HepG2 (cell line): ENCODE results near the gene RTN4. TPM values are rescaled to one million over a fixed set of nuclear protein-coding genes. Genes with fewer than 3 reads are reported as not detected.

Experiments
- ATAC-seq: fragments of 200-7000 bp; cut with Tn5 transposase; 3 replicates; pipeline ENCODE4 v1.9.1; 2020; ENCODE audit warnings: mild to moderate bottlenecking, moderate library complexity
- BruUV-seq: library from RNA; stranded (reverse); fragments of 400-500 nt; replicated peaks from 2 replicates; lab custom pipeline; 2021; lab: Mats Ljungman, UMichigan
- CTCF ChIA-PET: fragments of 300-600 bp; formaldehyde crosslinking; extraction: SDS; loops from one replicate; lab custom pipeline; 2021; ENCODE audit warnings: low total read pairs, inconsistent platforms, low intra/inter-chr PET ratio; lab: Yijun Ruan, JAX
- POLR2A ChIA-PET: fragments of 350-600 bp; sonication (Branson Sonifier 250); formaldehyde crosslinking; loops from one replicate; lab custom pipeline; 2020; ENCODE audit warnings: antibody characterized with exemption, inconsistent platforms; lab: Yijun Ruan, JAX
- DNase-seq: peaks from one replicate; pipeline ENCODE4 v3.0.0-alpha.2; 2015; ENCODE audit warnings: low spot score
- FAIRE-seq: peaks from 3 replicates; lab custom pipeline; 2011; peaks lifted over from hg19 to GRCh38; lab: Jason Lieb, UNC
- H2AFZ ChIP-seq: one replicate; pipeline ENCODE4 v1.6.1; 2011; ENCODE audit warnings: low read length, inconsistent platforms
- H3K27ac ChIP-seq: fragments of 300-600 bp; 3 replicates; pipeline ENCODE4 v1.8.0; 2011; ENCODE audit warnings: mixed run types, mild to moderate bottlenecking, mixed read lengths, low read length, inconsistent platforms; ENCODE audit not compliant: insufficient read depth; ENCODE audit errors: extremely low read length
- H3K27me3 ChIP-seq, 2 experiments: fragments of 200-600 bp in 1 of 2; 2 replicates in 1 of 2; 3 replicates in 1 of 2; pipeline versions ENCODE4 v1.6.0 to v1.8.0; 2011; ENCODE audit warnings: low read length in 2 of 2, mild to moderate bottlenecking in 2 of 2, moderate library complexity in 2 of 2, inconsistent platforms in 1 of 2; ENCODE audit not compliant: insufficient read depth in 2 of 2, control insufficient read depth in 1 of 2
- H3K36me3 ChIP-seq, 2 experiments: fragments of 200-600 bp in 1 of 2; replicated peaks in 1 of 2; 2 replicates in 1 of 2; 3 replicates in 1 of 2; pipeline versions ENCODE4 v1.5.1 to v1.8.0; 2011; ENCODE audit warnings: low read length in 2 of 2, inconsistent platforms in 1 of 2; ENCODE audit not compliant: insufficient read depth in 2 of 2, control insufficient read depth in 1 of 2
- H3K4me1 ChIP-seq: 2 replicates; pipeline ENCODE4 v1.5.1; 2012; ENCODE audit warnings: low read length, inconsistent platforms; ENCODE audit not compliant: insufficient read depth
- H3K4me2 ChIP-seq: 2 replicates; pipeline ENCODE4 v1.6.0; 2011; ENCODE audit warnings: low read depth, low read length, inconsistent platforms
- H3K4me3 ChIP-seq, 3 experiments: fragments of 200-600 bp in 1 of 3; sonication (generic), shearing (Covaris generic) in 1 of 3; replicated peaks in 1 of 3; 2 replicates each; pipeline ENCODE4 v1.5.1; 2011 to 2016; ENCODE audit warnings: low read length in 3 of 3, inconsistent platforms in 2 of 3, low read depth in 2 of 3, mild to moderate bottlenecking in 2 of 3, control low read depth in 1 of 3, mixed read lengths in 1 of 3; ENCODE audit not compliant: insufficient read depth in 1 of 3
- H3K79me2 ChIP-seq: one replicate; pipeline ENCODE4 v1.6.1; 2011; ENCODE audit warnings: low read length, inconsistent platforms; ENCODE audit not compliant: insufficient read depth
- H3K9ac ChIP-seq: 2 replicates; pipeline ENCODE4 v1.6.0; 2011; ENCODE audit warnings: mild to moderate bottlenecking, low read depth, low read length, inconsistent platforms; ENCODE audit not compliant: insufficient read depth
- H3K9me3 ChIP-seq: 2 replicates; pipeline ENCODE4 v1.5.1; 2012; ENCODE audit warnings: mild to moderate bottlenecking, low read length
- H4K20me1 ChIP-seq: 2 replicates; pipeline ENCODE4 v1.6.0; 2011; ENCODE audit warnings: inconsistent platforms, mild to moderate bottlenecking, low read length, moderate library complexity; ENCODE audit not compliant: insufficient read depth
- ATF3 ChIP-seq: sonication (generic); formaldehyde crosslinking; IDR thresholded peaks from 2 replicates; pipeline ENCODE4 v1.4.0; 2020; ENCODE audit warnings: missing genetic modification reagents
- ETV5 ChIP-seq: IDR thresholded peaks from 2 replicates; pipeline ENCODE4 v1.6.1; 2018; ENCODE audit warnings: missing biosample characterization, missing genetic modification reagents, inconsistent platforms, borderline replicate concordance
- HNF4G ChIP-seq, 2 experiments: sonication (generic) in 1 of 2; formaldehyde crosslinking in 1 of 2; IDR thresholded peaks; 2 replicates each; pipeline versions ENCODE4 v1.4.0 to v1.6.1; 2011 to 2020; ENCODE audit warnings: borderline replicate concordance in 2 of 2, low read depth in 2 of 2, mild to moderate bottlenecking in 2 of 2, low read length in 1 of 2, missing genetic modification reagents in 1 of 2, moderate library complexity in 1 of 2
- MYPOP ChIP-seq: sonication (generic); formaldehyde crosslinking; IDR thresholded peaks from 2 replicates; pipeline ENCODE4 v1.8.1; 2023; ENCODE audit warnings: mild to moderate bottlenecking, moderate library complexity, missing genetic modification reagents
- PLRG1 ChIP-seq: fragments of 450-650 bp; conservative IDR thresholded peaks from 2 replicates; pipeline ENCODE4 v1.6.1; 2016
- SRSF9 ChIP-seq: fragments of 200-400 bp; formaldehyde crosslinking; IDR thresholded peaks from 2 replicates; pipeline ENCODE4 v1.6.1; 2018; ENCODE audit warnings: borderline replicate concordance, mild to moderate bottlenecking, low read depth, low read length; ENCODE audit not compliant: insufficient read depth, poor library complexity, severe bottlenecking
- TEAD2 ChIP-seq: sonication (generic); formaldehyde crosslinking; IDR thresholded peaks from 2 replicates; pipeline ENCODE4 v1.9.0; 2021; ENCODE audit warnings: missing genetic modification reagents
- TRIM22 ChIP-seq: fragments of 450-650 bp; IDR thresholded peaks from 2 replicates; pipeline ENCODE4 v1.6.1; 2017
- ZNF10 ChIP-seq: sonication (generic); formaldehyde crosslinking; IDR thresholded peaks from 2 replicates; pipeline ENCODE4 v1.4.0; 2020; ENCODE audit warnings: mild to moderate bottlenecking, low read depth, missing genetic modification reagents, borderline replicate concordance
- ZNF354B ChIP-seq: sonication (generic); formaldehyde crosslinking; IDR thresholded peaks from 2 replicates; pipeline ENCODE4 v1.8.0; 2022; ENCODE audit warnings: mild to moderate bottlenecking, missing genetic modification reagents
- WGBS: methylation state at CpG from one replicate; pipeline ENCODE4 v1.1.6; 2017; ENCODE audit warnings: low lambda C conversion rate; 5-methylcytosine and 5-hydroxymethylcytosine counted together
- in situ Hi-C: cut with HindIII; loops from 2 replicates; pipeline ENCODE4 v1.10.0; 2017; ENCODE audit warnings: low pct_unique_long_range_greater_than_20kb; ENCODE audit not compliant: extremely low pct_ligation_motif_present
- intact Hi-C: fragments of 100-400 bp; cut with micrococcal nuclease; formaldehyde crosslinking; loops from one replicate; pipeline ENCODE4 v1.10.0; 2022; ENCODE audit not compliant: unreplicated experiment
- polyA plus RNA-seq, 8 experiments: library from polyadenylated mRNA; depleted of rRNA in 3 of 8; stranded (reverse) in 7 of 8; unstranded in 1 of 8; fragments of >200 nt; fragmentation: Illumina TruSeq in 4 of 8; extraction: Trizol in 4 of 8; gene quantifications; 2 replicates each; pipeline versions ENCODE4 v1.2.1 to v1.2.3, GENCODE V29; 2011 to 2016; ENCODE audit warnings: low read depth in 4 of 8, missing spikeins in 1 of 8, mixed read lengths in 1 of 8; ENCODE audit not compliant: insufficient read depth in 1 of 8
- total RNA-seq, 5 experiments: library from RNA; depleted of rRNA; stranded (reverse); fragments of >200 nt; fragmentation: Illumina TruSeq; extraction: Trizol; gene quantifications; 2 replicates each; pipeline ENCODE4 v1.2.3, GENCODE V29; 2016; ENCODE audit warnings: low read depth in 1 of 5
- TF ChIP-seq, protein P1 (sequence below): sonication (generic); formaldehyde crosslinking; IDR thresholded peaks from 2 replicates; pipeline ENCODE4 v1.5.0; 2020; ENCODE audit warnings: mild to moderate bottlenecking, missing genetic modification reagents, moderate library complexity
- TF ChIP-seq, protein P2 (sequence below): sonication (generic); formaldehyde crosslinking; IDR thresholded peaks from 2 replicates; pipeline ENCODE4 v1.5.0; 2020; ENCODE audit warnings: missing genetic modification reagents

Gene RTN4
- total and polyA plus RNA-seq, 2 of the 13 experiments (the other 11 are each of a cell fraction or from before 2014, with no cell fraction given) = 98.4 to 133 TPM

- TF ChIP-seq, protein P1, sequence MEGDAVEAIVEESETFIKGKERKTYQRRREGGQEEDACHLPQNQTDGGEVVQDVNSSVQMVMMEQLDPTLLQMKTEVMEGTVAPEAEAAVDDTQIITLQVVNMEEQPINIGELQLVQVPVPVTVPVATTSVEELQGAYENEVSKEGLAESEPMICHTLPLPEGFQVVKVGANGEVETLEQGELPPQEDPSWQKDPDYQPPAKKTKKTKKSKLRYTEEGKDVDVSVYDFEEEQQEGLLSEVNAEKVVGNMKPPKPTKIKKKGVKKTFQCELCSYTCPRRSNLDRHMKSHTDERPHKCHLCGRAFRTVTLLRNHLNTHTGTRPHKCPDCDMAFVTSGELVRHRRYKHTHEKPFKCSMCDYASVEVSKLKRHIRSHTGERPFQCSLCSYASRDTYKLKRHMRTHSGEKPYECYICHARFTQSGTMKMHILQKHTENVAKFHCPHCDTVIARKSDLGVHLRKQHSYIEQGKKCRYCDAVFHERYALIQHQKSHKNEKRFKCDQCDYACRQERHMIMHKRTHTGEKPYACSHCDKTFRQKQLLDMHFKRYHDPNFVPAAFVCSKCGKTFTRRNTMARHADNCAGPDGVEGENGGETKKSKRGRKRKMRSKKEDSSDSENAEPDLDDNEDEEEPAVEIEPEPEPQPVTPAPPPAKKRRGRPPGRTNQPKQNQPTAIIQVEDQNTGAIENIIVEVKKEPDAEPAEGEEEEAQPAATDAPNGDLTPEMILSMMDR = no peak
Measured at GRCh38 chr2:55009277-55010060, 40.8 kb downstream of the RTN4 start (continued).

DNA sequence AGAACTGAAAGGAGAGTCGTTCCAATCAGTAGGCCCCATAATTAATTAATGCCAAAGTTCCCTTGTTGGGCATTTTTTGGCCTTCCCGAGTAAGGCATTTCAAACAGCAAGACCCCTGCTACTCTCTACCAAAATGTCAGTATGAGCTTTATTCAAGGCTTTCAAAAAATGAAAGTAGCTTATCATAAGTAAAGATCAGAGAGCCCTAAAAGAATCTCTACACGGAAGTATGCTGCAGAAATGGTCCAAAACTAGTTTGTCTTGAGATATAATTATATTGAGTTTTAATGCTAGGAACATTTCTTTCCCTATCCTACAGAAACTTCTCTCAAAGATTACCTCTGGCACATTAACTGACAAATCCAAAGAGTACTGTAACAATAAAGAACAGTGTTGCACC lies 43.9 kb downstream of the RTN4 start:
- peaks cover 19% of the 10 kb centered on the region for H3K4me1 ChIP-seq
- no peak for DNase-seq
- H3K4me2 ChIP-seq = no peak overlapping the region
- no peak overlapping the region for H2AFZ ChIP-seq
- 92% methylated on average over 3 of the region's 3 CpGs for WGBS
- POLR2A ChIA-PET = no interaction called here
- H3K36me3 ChIP-seq = no peaks in the 10 kb centered on the region; a peak in 1 of 5 replicates
- CTCF ChIA-PET = no interaction called here
- intact Hi-C loops = no loop called here
- H3K27me3 ChIP-seq = no peaks in the 10 kb centered on the region
- no peak overlapping the region for H3K9ac ChIP-seq
- H3K79me2 ChIP-seq = peaks cover 98% of the 10 kb centered on the region
- no TSS peak for BruUV-seq
- no peak overlapping the region for H3K4me3 ChIP-seq
- no peak for ATAC-seq
- peaks cover 6% of the 10 kb centered on the region; the same call in 1 of the 2 replicates for H4K20me1 ChIP-seq
- H3K27ac ChIP-seq = no peak overlapping the region
- in situ Hi-C loops = no loop called here
- H3K9me3 ChIP-seq = no peaks in the 10 kb centered on the region
- no peak for FAIRE-seq
- no peak for TF ChIP-seq MYPOP
- TF ChIP-seq HNF4G (IDR thresholded peaks at IDR 0.05; ENCODE audit: borderline replicate concordance, low read depth, low read length) = no peak
- no peak for TF ChIP-seq HNF4G (CRISPR knock-in tag; IDR thresholded peaks at IDR 0.05; ENCODE audit: borderline replicate concordance, low read depth)
- no peak for TF ChIP-seq ATF3
- no peak for TF ChIP-seq SRSF9
- TF ChIP-seq, protein P2, sequence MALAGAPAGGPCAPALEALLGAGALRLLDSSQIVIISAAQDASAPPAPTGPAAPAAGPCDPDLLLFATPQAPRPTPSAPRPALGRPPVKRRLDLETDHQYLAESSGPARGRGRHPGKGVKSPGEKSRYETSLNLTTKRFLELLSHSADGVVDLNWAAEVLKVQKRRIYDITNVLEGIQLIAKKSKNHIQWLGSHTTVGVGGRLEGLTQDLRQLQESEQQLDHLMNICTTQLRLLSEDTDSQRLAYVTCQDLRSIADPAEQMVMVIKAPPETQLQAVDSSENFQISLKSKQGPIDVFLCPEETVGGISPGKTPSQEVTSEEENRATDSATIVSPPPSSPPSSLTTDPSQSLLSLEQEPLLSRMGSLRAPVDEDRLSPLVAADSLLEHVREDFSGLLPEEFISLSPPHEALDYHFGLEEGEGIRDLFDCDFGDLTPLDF (CRISPR knock-in tag) = no peak
- TF ChIP-seq TRIM22 = no peak
- TF ChIP-seq PLRG1 = no peak
- no peak for TF ChIP-seq ZNF10 (CRISPR knock-in tag)
- TF ChIP-seq TEAD2 (CRISPR knock-in tag) = no peak
- TF ChIP-seq ETV5 = no peak
- no peak for TF ChIP-seq ZNF354B (CRISPR knock-in tag)
